WI38 (cell line): ENCODE measurements around the gene CEP170.
"Not testable (repeated sequence)": the region's sequence is repeated elsewhere in the genome, so short reads cannot be mapped to it uniquely, and the experiment has no call there.

Experiments
- H3K4me3 ChIP-seq: 2 replicates; pipeline ENCODE4 v1.5.1; 2011; ENCODE audit warnings: low read depth, mild to moderate bottlenecking, control low read depth, low read length
- TF ChIP-seq, protein P1 (sequence below): IDR thresholded peaks from 2 replicates; pipeline ENCODE4 v1.5.1; 2012; ENCODE audit warnings: low read depth, mild to moderate bottlenecking, control low read depth, low read length

CEP170 gene

GRCh38 chr1:243216741-243217140, 38.3 kb downstream of the CEP170 start:
- no peak overlapping the region for H3K4me3 ChIP-seq
- TF ChIP-seq, protein P1, sequence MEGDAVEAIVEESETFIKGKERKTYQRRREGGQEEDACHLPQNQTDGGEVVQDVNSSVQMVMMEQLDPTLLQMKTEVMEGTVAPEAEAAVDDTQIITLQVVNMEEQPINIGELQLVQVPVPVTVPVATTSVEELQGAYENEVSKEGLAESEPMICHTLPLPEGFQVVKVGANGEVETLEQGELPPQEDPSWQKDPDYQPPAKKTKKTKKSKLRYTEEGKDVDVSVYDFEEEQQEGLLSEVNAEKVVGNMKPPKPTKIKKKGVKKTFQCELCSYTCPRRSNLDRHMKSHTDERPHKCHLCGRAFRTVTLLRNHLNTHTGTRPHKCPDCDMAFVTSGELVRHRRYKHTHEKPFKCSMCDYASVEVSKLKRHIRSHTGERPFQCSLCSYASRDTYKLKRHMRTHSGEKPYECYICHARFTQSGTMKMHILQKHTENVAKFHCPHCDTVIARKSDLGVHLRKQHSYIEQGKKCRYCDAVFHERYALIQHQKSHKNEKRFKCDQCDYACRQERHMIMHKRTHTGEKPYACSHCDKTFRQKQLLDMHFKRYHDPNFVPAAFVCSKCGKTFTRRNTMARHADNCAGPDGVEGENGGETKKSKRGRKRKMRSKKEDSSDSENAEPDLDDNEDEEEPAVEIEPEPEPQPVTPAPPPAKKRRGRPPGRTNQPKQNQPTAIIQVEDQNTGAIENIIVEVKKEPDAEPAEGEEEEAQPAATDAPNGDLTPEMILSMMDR: no peak

DNA sequence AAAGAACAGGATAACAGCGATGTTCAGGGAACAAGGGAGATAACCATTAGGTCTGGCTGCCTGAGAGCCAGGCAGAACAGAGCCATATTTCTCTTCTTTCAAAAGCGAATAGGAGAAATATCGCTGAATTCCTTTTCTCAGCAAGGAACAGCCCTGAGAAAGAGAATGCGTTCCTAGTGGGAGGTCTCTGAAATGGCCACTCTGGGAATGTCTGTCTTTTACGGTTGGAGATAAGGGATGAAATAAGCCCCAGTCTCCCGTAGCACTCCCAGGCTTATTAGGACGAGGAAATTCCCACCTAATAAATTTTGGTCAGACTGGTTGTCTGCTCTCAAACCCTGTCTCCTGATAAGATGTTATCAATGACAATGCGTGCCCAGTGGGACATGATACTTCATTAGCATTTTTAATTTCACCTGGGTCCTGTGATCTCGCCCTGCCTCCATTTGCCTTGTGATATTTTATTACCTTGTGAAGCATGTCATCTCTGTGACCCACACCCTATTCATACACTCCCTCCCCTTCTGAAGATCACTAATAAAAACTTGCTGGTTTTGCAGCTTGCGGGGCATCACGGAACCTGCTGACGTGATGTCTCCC, 39.7 kb downstream of the CEP170 start:
- not testable (repeated sequence) for H3K4me3 ChIP-seq

- no peak overlapping the region for H3K4me3 ChIP-seq
- TF ChIP-seq, protein P1: no peak
Observed at GRCh38 chr1:243213045-243213787, 41.9 kb downstream of the CEP170 start.

GRCh38 chr1:243211984-243212383, 43.1 kb downstream of the CEP170 start:
- not testable (repeated sequence) for H3K4me3 ChIP-seq

DNA sequence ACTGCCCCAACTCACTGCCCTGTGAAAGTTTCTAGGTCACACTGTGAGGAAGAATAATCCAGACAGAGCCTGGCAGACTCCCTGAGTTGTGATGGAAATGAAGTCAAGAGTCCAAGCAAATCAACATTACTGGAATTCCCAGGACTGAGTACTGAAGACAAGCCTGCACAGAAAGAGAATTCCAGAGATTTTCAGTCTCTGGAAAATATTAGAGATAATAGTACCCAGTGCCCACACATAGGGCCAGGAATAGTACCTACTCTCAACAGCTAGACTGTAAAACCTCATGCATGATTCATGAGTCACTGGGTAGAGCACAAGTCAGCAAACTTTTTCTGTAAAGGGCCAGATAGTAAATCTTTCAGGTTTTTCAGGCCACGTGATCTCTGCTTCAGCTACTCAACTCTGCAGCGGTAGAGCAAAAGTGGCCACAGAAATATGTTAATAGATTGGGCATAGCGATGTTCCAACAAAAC, 50.0 kb downstream of the CEP170 start:
- not testable (repeated sequence) for H3K4me3 ChIP-seq

DNA sequence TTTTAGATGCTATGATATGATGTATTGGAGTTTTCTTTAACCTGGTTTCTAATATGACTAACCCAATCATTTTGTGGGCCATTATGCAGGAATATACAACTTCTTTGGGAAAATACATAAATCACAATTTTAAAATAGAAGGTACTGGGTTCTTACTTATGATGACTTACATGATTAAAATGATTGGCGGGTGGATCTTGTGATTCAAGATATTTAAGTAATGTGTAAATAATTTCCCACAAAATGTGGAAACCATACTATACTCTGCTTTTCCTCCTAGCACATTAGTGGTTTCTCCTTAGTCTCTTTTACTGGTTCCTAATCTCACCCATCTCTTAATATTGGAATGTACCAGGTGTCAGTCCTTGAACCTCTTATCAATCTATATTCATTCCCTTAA, 50.7 kb downstream of the CEP170 start:
- H3K4me3 ChIP-seq: not testable (repeated sequence)

DNA sequence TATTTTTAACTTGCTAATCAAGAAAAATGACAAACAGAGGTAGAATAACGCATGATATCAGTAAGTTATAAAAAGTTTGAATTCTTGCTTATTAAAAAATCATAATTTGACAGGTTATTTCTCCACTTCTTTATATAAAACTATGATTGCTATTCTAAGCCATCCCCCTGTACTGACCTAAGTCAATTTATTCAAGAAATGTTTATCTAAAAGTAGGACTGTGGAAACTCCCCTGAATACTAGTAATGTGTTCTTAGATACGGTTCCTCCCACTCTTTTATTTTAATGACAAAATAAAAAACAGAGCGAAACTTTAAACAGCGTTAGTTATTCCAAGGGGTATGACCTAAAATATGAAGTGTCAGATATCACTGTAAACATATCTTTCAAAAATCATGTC, 51.9 kb downstream of the CEP170 start:
- not testable (repeated sequence) for H3K4me3 ChIP-seq

GRCh38 chr1:243201316-243201715, 53.8 kb downstream of the CEP170 start:
- not testable (repeated sequence) for H3K4me3 ChIP-seq

- H3K4me3 ChIP-seq: not testable (repeated sequence)
Observed at GRCh38 chr1:243197524-243197923, 57.6 kb downstream of the CEP170 start.

DNA sequence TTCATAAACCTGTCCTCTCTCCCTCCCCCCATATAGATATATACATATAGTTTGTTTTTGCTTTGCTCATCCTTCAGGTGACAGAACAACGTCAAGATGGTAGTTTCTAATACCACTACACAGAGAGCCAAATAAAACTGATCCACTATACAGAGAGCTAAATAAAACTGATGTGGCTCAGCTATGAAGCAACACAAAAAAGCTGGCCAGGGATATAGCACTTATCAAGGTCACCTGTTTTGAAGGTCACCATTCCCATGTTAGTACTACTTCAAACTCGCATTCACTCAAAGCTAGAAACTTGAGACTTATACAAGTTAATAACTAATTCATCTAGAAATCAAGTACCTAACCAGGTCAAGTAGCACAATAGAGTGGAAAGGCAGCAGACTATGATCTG, 61.8 kb downstream of the CEP170 start:
- not testable (repeated sequence) for H3K4me3 ChIP-seq

GRCh38 chr1:243186201-243186995, 68.7 kb downstream of the CEP170 start:
- not testable (repeated sequence) for H3K4me3 ChIP-seq

DNA sequence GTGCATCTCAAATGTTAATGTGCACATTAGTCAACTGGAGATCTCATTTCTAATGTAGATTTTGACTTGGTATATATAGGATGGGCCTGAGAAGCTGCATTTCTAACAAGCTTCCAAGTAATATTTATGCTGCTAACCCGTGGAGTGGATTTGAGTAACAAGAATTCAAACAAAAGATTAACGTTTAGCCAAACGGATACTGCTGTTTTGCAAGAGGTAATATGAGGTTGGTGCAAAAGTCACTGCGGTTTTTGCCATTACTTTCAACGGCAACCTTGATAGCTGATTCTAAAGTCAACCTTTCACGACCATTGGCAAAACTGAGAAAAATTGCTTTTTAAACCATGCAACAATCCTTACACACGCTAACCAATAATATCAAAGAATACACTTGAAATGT, 70.3 kb downstream of the CEP170 start:
- H3K4me3 ChIP-seq: not testable (repeated sequence)

GRCh38 chr1:243183661-243184060, 71.4 kb downstream of the CEP170 start:
- not testable (repeated sequence) for H3K4me3 ChIP-seq

DNA sequence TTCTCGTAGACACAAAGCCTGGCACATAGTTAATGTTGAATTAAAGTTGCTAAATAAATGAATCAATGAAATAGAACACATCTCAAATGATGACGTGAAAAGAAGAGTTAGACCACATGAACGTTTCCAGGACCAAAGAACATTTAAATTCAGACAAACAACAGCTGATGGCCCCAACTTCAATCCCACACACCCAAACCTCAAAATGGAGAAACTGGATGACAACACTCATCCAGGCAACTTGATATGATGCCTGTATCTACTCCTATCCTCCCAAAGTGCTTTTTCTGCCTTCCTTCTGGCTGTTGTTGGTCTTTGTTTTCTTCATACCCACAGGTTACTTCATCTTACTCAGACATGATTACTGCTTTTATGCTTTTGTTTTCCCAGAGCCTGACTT, 71.9 kb downstream of the CEP170 start:
- not testable (repeated sequence) for H3K4me3 ChIP-seq
